ENCODE data around the gene SH3RF3.

DNA sequence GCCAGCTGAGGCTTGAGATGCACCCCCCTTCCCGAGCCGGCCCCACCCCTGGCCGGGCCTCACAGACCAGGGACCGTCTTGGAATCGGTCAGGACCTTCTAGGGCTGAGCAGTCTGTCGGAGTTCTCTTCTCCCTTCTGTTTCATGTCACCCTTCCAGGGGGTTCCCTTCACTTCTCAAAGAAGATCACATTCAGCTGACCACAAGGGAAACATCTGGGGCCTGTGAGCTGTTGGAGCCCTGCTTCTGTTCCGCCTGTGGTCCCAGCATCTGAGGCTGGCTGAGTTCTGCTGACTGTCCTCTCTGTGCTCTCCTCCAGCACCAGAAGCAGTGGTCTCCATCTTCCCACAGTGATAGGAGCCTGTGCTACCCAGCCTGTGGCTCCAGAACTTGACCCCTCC lies 378.2 kb downstream of the SH3RF3 start:
- TF ChIP-seq POLR2A (IDR thresholded peaks at IDR 0.05) (no peak), CTCF (IDR thresholded peaks at IDR 0.05) (no peak), POLR2AphosphoS5 (IDR thresholded peaks at IDR 0.05) (no peak)

Measured in breast epithelium (tissue), 3 donors.